ENCODE results near the gene BHMT2. TPM values are rescaled to one million over a fixed set of nuclear protein-coding genes. Genes with fewer than 3 reads are reported as not detected.

Gene BHMT2
- polyA plus RNA-seq, 3 donors, result not detected

DNA sequence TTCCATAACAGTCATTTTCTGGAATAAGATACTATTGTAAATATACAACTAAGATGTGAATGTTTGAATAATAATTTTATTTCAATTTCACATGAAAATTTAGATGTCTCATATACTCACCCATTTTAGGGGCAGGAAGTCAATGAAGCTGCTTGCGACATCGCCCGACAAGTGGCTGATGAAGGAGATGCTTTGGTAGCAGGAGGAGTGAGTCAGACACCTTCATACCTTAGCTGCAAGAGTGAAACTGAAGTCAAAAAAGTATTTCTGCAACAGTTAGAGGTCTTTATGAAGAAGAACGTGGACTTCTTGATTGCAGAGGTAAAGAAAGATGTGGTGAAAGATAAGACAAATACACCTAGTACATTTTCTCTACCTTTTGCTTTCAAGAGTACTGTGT lies 50.7 kb downstream of the BHMT2 start:
- intact Hi-C loops (cut with micrococcal nuclease), result no loop called here
- Histone ChIP-seq H3K27ac (ENCODE audit: low read depth in 1 of 2, low read length in 2 of 2) (no peak overlapping the region), H3K79me2 (ENCODE audit: insufficient read depth, low read length) (no peaks in the 10 kb centered on the region), H2AFZ (ENCODE audit: insufficient read depth, low read depth, low read length, poor library complexity, severe bottlenecking) (no peak overlapping the region), H3K4me2 (replicated peaks; ENCODE audit: extremely low read depth, low read length, poor library complexity, severe bottlenecking) (no peak overlapping the region), H4K20me1 (ENCODE audit: insufficient read depth, low read length) (no peaks in the 10 kb centered on the region), H3K9ac (ENCODE audit: insufficient read depth, low read length, poor library complexity, severe bottlenecking) (no peak overlapping the region), H3K27me3 (ENCODE audit: control insufficient read depth in 2 of 2, insufficient read depth in 2 of 2, low read length in 2 of 2) (peaks cover 0 to 2% of the 10 kb centered on the region in 2 donors), H3K36me3 (replicated peaks in 1 of 2; ENCODE audit: control insufficient read depth in 1 of 2, insufficient read depth in 2 of 2, low read length in 2 of 2) (no peaks in the 10 kb centered on the region), H3K9me3 (replicated peaks in 1 of 2; ENCODE audit: control insufficient read depth in 1 of 2, insufficient read depth in 1 of 2, low read length in 2 of 2) (no peaks in the 10 kb centered on the region), H3K4me3 (replicated peaks in 1 of 3; ENCODE audit: low read depth in 2 of 3, low read length in 3 of 3) (no peak overlapping the region), H3K4me1 (ENCODE audit: control insufficient read depth in 1 of 2, insufficient read depth in 2 of 2, low read length in 2 of 2) (peaks cover 0 to 5% of the 10 kb centered on the region in 2 donors)
- Mint-ChIP-seq H3K27me3 (ENCODE audit: low read depth in 3 of 3) (peaks cover 0 to 6% (median 4%) of the 10 kb centered on the region in 3 donors), H3K9me3 (peaks cover 0 to 5% (median 0%) of the 10 kb centered on the region in 7 donors), H3K27ac (no peak overlapping the region), H3K4me3 (no peak overlapping the region), H3K36me3 (no peaks in the 10 kb centered on the region), H3K4me1 (peaks cover 6% of the 10 kb centered on the region)
- TF ChIP-seq, protein P1, sequence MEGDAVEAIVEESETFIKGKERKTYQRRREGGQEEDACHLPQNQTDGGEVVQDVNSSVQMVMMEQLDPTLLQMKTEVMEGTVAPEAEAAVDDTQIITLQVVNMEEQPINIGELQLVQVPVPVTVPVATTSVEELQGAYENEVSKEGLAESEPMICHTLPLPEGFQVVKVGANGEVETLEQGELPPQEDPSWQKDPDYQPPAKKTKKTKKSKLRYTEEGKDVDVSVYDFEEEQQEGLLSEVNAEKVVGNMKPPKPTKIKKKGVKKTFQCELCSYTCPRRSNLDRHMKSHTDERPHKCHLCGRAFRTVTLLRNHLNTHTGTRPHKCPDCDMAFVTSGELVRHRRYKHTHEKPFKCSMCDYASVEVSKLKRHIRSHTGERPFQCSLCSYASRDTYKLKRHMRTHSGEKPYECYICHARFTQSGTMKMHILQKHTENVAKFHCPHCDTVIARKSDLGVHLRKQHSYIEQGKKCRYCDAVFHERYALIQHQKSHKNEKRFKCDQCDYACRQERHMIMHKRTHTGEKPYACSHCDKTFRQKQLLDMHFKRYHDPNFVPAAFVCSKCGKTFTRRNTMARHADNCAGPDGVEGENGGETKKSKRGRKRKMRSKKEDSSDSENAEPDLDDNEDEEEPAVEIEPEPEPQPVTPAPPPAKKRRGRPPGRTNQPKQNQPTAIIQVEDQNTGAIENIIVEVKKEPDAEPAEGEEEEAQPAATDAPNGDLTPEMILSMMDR (IDR thresholded peaks at IDR 0.05), result no peak
- no CpG with 5 or more reads among the region's 4 CpGs for WGBS (ENCODE audit: insufficient coverage)
- no peak for DNase-seq

DNA sequence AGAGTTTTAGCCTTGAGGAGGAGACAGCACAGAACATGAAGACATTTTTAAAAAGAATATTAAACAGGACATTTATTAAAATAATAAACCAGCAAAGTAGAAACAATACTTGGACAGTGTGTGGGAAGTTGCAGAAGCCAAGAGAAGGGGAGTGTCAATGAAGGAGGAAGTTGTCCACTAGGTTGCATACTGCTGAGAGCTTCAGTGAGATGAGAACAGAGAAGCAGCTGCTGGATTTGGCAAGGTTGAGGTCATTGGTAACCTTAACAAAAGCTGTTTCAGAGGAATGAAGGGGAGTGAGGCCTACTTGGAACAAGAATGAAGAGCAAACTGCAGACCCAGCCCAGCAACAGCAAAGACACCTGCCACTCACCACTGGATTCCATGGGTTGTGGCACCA lies 53.4 kb downstream of the BHMT2 start:
- Histone ChIP-seq H3K27ac (ENCODE audit: low read depth in 1 of 2, low read length in 2 of 2) (no peak overlapping the region), H3K4me3 (replicated peaks in 1 of 3; ENCODE audit: low read depth in 2 of 3, low read length in 3 of 3) (no peak overlapping the region), H3K36me3 (replicated peaks in 1 of 2; ENCODE audit: control insufficient read depth in 1 of 2, insufficient read depth in 2 of 2, low read length in 2 of 2) (no peaks in the 10 kb centered on the region), H3K4me2 (replicated peaks; ENCODE audit: extremely low read depth, low read length, poor library complexity, severe bottlenecking) (no peak overlapping the region), H3K27me3 (ENCODE audit: control insufficient read depth in 2 of 2, insufficient read depth in 2 of 2, low read length in 2 of 2) (peaks cover 0 to 2% of the 10 kb centered on the region in 2 donors), H3K4me1 (ENCODE audit: control insufficient read depth in 1 of 2, insufficient read depth in 2 of 2, low read length in 2 of 2) (peaks cover 0 to 5% of the 10 kb centered on the region in 2 donors), H3K79me2 (ENCODE audit: insufficient read depth, low read length) (no peaks in the 10 kb centered on the region), H3K9me3 (replicated peaks in 1 of 2; ENCODE audit: control insufficient read depth in 1 of 2, insufficient read depth in 1 of 2, low read length in 2 of 2) (no peaks in the 10 kb centered on the region), H2AFZ (ENCODE audit: insufficient read depth, low read depth, low read length, poor library complexity, severe bottlenecking) (no peak overlapping the region), H3K9ac (ENCODE audit: insufficient read depth, low read length, poor library complexity, severe bottlenecking) (no peak overlapping the region), H4K20me1 (ENCODE audit: insufficient read depth, low read length) (no peaks in the 10 kb centered on the region)
- Mint-ChIP-seq H3K9me3 (peaks cover 0 to 5% (median 0%) of the 10 kb centered on the region in 7 donors), H3K27me3 (ENCODE audit: low read depth in 3 of 3) (peaks cover 2 to 4% (median 3%) of the 10 kb centered on the region in 3 donors), H3K4me3 (no peak overlapping the region), H3K36me3 (no peaks in the 10 kb centered on the region), H3K27ac (peak overlapping the region in 1 of 7 donors; percentile 47), H3K4me1 (peaks cover 6% of the 10 kb centered on the region)
- TF ChIP-seq, protein P1 (IDR thresholded peaks at IDR 0.05), result no peak
- DNase-seq, result peak in 1 of 3 donors; percentile 7
- intact Hi-C loops (cut with micrococcal nuclease), result no loop called here
